PFSK-1 (cell line): ENCODE data around the gene MAD1L1.

Experiments
- FOXP2 ChIP-seq: optimal IDR thresholded peaks from 2 replicates; pipeline ENCODE3; 2011; ENCODE audit warnings: borderline replicate concordance, control low read depth, inconsistent platforms; ENCODE audit not compliant: insufficient read depth; ENCODE audit errors: extremely low read length, extremely low read depth
- POLR2AphosphoS5 ChIP-seq: IDR thresholded peaks from 2 replicates; pipeline ENCODE4 v1.6.1; 2012; ENCODE audit warnings: low read depth, mild to moderate bottlenecking, control low read depth, low read length, moderate library complexity
- SIN3A ChIP-seq: IDR thresholded peaks from 2 replicates; pipeline ENCODE4 v1.6.1; 2012; ENCODE audit warnings: mild to moderate bottlenecking, low read length, moderate library complexity, borderline replicate concordance; ENCODE audit not compliant: insufficient read depth
- TAF1 ChIP-seq: IDR thresholded peaks from 2 replicates; pipeline ENCODE4 v1.6.1; 2012; ENCODE audit warnings: low read length, control low read depth, borderline replicate concordance; ENCODE audit not compliant: insufficient read depth
- TF ChIP-seq, protein P1 (sequence below), 2 experiments: IDR thresholded peaks; 2 replicates each; pipeline versions ENCODE4 v1.6.1 to v1.8.0; 2011 to 2012; ENCODE audit warnings: low read depth in 2 of 2, low read length in 2 of 2, control low read depth in 1 of 2, inconsistent platforms in 1 of 2, mild to moderate bottlenecking in 1 of 2, moderate library complexity in 1 of 2; ENCODE audit not compliant: insufficient read depth in 1 of 2

MAD1L1 gene

DNA sequence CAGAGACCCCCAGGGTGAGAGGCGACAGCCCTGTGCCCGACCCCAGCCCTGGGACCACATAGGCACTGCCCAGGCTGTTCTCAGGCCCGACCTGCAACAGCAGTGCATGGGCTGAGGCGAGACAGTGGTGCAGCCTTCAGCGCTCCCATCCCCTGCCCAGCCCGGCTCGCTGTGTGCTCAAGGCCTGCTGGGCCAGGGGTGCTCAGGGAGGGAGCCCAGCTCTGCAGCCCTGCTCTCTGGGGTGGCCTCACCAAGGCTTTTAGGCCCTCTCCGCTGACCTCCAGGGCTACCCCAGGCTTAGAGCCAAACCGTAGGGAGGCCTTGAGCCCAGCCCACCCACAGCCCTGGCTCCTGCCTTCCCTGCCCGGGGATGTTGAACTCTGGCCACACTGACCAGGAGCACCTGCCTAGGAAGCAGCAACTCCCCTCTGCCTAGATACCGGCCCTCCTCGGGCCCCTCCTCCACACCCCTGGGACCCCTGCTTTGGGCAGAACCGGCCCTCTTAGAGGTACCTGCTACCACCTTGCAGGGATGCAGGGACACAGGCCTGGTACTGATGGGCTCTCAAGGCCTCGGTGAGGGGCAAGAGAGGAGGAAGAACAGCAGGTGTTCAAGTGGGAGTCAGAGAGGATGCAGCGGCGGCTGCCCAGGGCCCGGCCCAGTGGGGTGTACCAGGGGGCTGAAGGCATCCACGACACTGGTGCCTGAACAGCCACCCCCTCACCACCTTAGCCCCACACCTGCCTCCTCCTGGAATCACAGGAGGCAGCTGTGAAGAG is 331.1 kb downstream of the MAD1L1 start:
- TF ChIP-seq POLR2AphosphoS5 (no peak), TAF1 (no peak), SIN3A (no peak), FOXP2 (no peak)
- TF ChIP-seq, protein P1, sequence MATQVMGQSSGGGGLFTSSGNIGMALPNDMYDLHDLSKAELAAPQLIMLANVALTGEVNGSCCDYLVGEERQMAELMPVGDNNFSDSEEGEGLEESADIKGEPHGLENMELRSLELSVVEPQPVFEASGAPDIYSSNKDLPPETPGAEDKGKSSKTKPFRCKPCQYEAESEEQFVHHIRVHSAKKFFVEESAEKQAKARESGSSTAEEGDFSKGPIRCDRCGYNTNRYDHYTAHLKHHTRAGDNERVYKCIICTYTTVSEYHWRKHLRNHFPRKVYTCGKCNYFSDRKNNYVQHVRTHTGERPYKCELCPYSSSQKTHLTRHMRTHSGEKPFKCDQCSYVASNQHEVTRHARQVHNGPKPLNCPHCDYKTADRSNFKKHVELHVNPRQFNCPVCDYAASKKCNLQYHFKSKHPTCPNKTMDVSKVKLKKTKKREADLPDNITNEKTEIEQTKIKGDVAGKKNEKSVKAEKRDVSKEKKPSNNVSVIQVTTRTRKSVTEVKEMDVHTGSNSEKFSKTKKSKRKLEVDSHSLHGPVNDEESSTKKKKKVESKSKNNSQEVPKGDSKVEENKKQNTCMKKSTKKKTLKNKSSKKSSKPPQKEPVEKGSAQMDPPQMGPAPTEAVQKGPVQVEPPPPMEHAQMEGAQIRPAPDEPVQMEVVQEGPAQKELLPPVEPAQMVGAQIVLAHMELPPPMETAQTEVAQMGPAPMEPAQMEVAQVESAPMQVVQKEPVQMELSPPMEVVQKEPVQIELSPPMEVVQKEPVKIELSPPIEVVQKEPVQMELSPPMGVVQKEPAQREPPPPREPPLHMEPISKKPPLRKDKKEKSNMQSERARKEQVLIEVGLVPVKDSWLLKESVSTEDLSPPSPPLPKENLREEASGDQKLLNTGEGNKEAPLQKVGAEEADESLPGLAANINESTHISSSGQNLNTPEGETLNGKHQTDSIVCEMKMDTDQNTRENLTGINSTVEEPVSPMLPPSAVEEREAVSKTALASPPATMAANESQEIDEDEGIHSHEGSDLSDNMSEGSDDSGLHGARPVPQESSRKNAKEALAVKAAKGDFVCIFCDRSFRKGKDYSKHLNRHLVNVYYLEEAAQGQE (IDR thresholded peaks at IDR 0.05; ENCODE audit: insufficient read depth in 1 of 2, low read depth in 2 of 2, low read length in 2 of 2): no peak

GRCh38 chr7:1900847-1901246 is 331.9 kb downstream of the MAD1L1 start:
- TF ChIP-seq POLR2AphosphoS5 (no peak), FOXP2 (no peak)
- TF ChIP-seq, protein P1 (IDR thresholded peaks at IDR 0.05; ENCODE audit: insufficient read depth in 1 of 2, low read depth in 2 of 2, low read length in 2 of 2): no peak

GRCh38 chr7:1899951-1900762 is 332.6 kb downstream of the MAD1L1 start:
- TF ChIP-seq, protein P1 (IDR thresholded peaks at IDR 0.05; ENCODE audit: insufficient read depth in 1 of 2, low read depth in 2 of 2, low read length in 2 of 2): no peak
- TF ChIP-seq FOXP2: no peak
- no peak for TF ChIP-seq POLR2AphosphoS5
- no peak for TF ChIP-seq SIN3A
- TF ChIP-seq TAF1: no peak

DNA sequence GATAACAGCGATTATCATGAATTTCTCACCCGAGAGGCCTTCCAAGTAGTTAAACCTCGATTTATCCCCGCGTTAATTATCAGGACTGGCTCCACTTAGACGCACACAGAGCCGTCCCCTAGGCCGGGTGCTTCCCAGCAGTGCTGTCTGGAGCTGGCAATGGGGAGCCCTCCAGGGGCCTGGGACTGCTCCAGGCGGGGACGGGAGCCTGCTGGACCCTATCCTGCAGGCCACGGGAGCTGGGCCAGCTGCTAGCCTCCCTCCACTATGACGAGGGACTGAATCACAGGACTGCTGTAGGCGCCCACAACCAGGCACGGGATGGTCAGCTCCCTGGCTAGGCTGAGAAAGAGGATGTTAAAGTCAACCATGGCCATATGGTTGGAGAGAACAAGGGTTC is 333.5 kb downstream of the MAD1L1 start:
- TF ChIP-seq SIN3A: no peak
- TF ChIP-seq, protein P1 (IDR thresholded peaks at IDR 0.05; ENCODE audit: insufficient read depth in 1 of 2, low read depth in 2 of 2, low read length in 2 of 2): no peak
- TF ChIP-seq POLR2AphosphoS5: no peak
- TF ChIP-seq TAF1: no peak
- TF ChIP-seq FOXP2: no peak
